ENCODE results near the gene ANKRD17. TPM values are rescaled to one million over a fixed set of nuclear protein-coding genes. Genes with fewer than 3 reads are reported as not detected.
"Not testable (repeated sequence)": the region's sequence is repeated elsewhere in the genome, so short reads cannot be mapped to it uniquely, and the experiment has no call there.

Gene ANKRD17
- total RNA-seq, 2 donors from 2014 or later, result 47.1 to 56.3 TPM

GRCh38 chr4:73258436-73258685, 237 bp downstream of the ANKRD17 start:
- peaks cover 0 to 53% of the 10 kb centered on the region in 2 donors for H3K4me1 ChIP-seq
- TF ChIP-seq CTCF (IDR thresholded peaks at IDR 0.05), result peak in 1 of 2 donors; percentile 59

GRCh38 chr4:73257651-73258435, 755 bp downstream of the ANKRD17 start:
- Histone ChIP-seq H3K9me3 (no peaks in the 10 kb centered on the region), H3K36me3 (no peaks in the 10 kb centered on the region), H3K27me3 (no peaks in the 10 kb centered on the region), H3K27ac (peak overlapping the region; percentile 99), H3K4me1 (peaks cover 0 to 59% of the 10 kb centered on the region in 2 donors), H3K4me3 (peak overlapping the region; percentile 88 to 97)
- no peak for TF ChIP-seq CTCF (IDR thresholded peaks at IDR 0.05)
- no peak for DNase-seq (ENCODE audit: low spot score)

More at GRCh38 chr4:73258436-73258685, 237 bp downstream of the ANKRD17 start:
- Histone ChIP-seq H3K9me3 (no peaks in the 10 kb centered on the region), H3K36me3 (no peaks in the 10 kb centered on the region), H3K27ac (peak overlapping the region; percentile 99), H3K4me3 (peak overlapping the region; percentile 88 to 97), H3K27me3 (no peaks in the 10 kb centered on the region)
- DNase-seq (ENCODE audit: low spot score), result no peak

GRCh38 chr4:73257234-73257633, 1.4 kb downstream of the ANKRD17 start:
- H3K36me3 ChIP-seq, result no peaks in the 10 kb centered on the region
- peak; percentile 88 for DNase-seq (ENCODE audit: low spot score)
- H3K27ac ChIP-seq, result peak overlapping the region; percentile 99
- H3K9me3 ChIP-seq, result no peaks in the 10 kb centered on the region
- H3K27me3 ChIP-seq, result no peaks in the 10 kb centered on the region
- H3K4me3 ChIP-seq, result peak overlapping the region; percentile 88 to 97
- peak; percentile 56 to 85 for TF ChIP-seq CTCF (IDR thresholded peaks at IDR 0.05)
- H3K4me1 ChIP-seq, result peaks cover 0 to 62% of the 10 kb centered on the region in 2 donors

- not testable (repeated sequence) for H3K27me3 ChIP-seq; H3K27ac ChIP-seq; H3K36me3 ChIP-seq; DNase-seq (ENCODE audit: low spot score); H3K4me3 ChIP-seq; H3K9me3 ChIP-seq
- H3K4me1 ChIP-seq, result peaks cover 0 to 62% of the 10 kb centered on the region in 2 donors
Observed at GRCh38 chr4:73255847-73256246, 2.8 kb downstream of the ANKRD17 start.

GRCh38 chr4:73252001-73252400, 6.6 kb downstream of the ANKRD17 start:
- H3K27me3 ChIP-seq, result no peaks in the 10 kb centered on the region
- H3K9me3 ChIP-seq, result no peaks in the 10 kb centered on the region
- no peak for DNase-seq (ENCODE audit: low spot score)
- H3K4me3 ChIP-seq, result no peak overlapping the region
- TF ChIP-seq CTCF (IDR thresholded peaks at IDR 0.05), result no peak
- H3K27ac ChIP-seq, result no peak overlapping the region
- H3K36me3 ChIP-seq, result no peaks in the 10 kb centered on the region
- H3K4me1 ChIP-seq, result peaks cover 0 to 49% of the 10 kb centered on the region in 2 donors

- Histone ChIP-seq H3K9me3 (no peaks in the 10 kb centered on the region), H3K27ac (no peak overlapping the region), H3K4me1 (peaks cover 0 to 47% of the 10 kb centered on the region in 2 donors), H3K4me3 (no peak overlapping the region), H3K36me3 (no peaks in the 10 kb centered on the region), H3K27me3 (no peaks in the 10 kb centered on the region)
- DNase-seq (ENCODE audit: low spot score), result no peak
- TF ChIP-seq CTCF (IDR thresholded peaks at IDR 0.05), result no peak
Observed at GRCh38 chr4:73251384-73251783, 7.2 kb downstream of the ANKRD17 start.

All from right atrium auricular region (tissue), 2 donors.